ENCODE results near the gene AFMID. TPM values are rescaled to one million over a fixed set of nuclear protein-coding genes. Genes with fewer than 3 reads are reported as not detected.

The AFMID gene
- total and polyA plus RNA-seq, 2 of the 13 experiments (the other 11 are each of a cell fraction or from before 2014, with no cell fraction given) = 249 to 270 TPM

GRCh38 chr17:78253946-78254672 is 66.9 kb downstream of the AFMID start (continued):
- TF ChIP-seq ZNF33A (CRISPR knock-in tag; IDR thresholded peaks at IDR 0.05; ENCODE audit: borderline replicate concordance) (no peak), FUBP1 (CRISPR knock-in tag; IDR thresholded peaks at IDR 0.05; ENCODE audit: borderline replicate concordance) (peak; percentile 83), TBX3 (IDR thresholded peaks at IDR 0.05; ENCODE audit: borderline replicate concordance) (no peak), ZSCAN12 (CRISPR knock-in tag; IDR thresholded peaks at IDR 0.05) (no peak), MIER3 (CRISPR knock-in tag; IDR thresholded peaks at IDR 0.05; ENCODE audit: borderline replicate concordance) (no peak; the same call in none of the 2 replicates), THRA (CRISPR knock-in tag; IDR thresholded peaks at IDR 0.05; ENCODE audit: borderline replicate concordance) (peak; percentile 77; the same call in 1 of the 2 replicates), KDM3A (CRISPR knock-in tag; IDR thresholded peaks at IDR 0.05; ENCODE audit: low read depth) (peak; percentile 83; the same call in 1 of the 2 replicates), SPEN (CRISPR knock-in tag; IDR thresholded peaks at IDR 0.05; ENCODE audit: low read depth) (peak; percentile 93), RFXAP (CRISPR knock-in tag; IDR thresholded peaks at IDR 0.05; ENCODE audit: borderline replicate concordance) (peak; percentile 44), GMEB1 (CRISPR knock-in tag; IDR thresholded peaks at IDR 0.05; ENCODE audit: borderline replicate concordance) (peak; percentile 100), GPN1 (CRISPR knock-in tag; IDR thresholded peaks at IDR 0.05; ENCODE audit: borderline replicate concordance) (0 out of 2 replicates have a peak, but pooled peaks have one; percentile 58), ZNF549 (CRISPR knock-in tag; IDR thresholded peaks at IDR 0.05) (peak; percentile 88)
- TF ChIP-seq, protein P1, sequence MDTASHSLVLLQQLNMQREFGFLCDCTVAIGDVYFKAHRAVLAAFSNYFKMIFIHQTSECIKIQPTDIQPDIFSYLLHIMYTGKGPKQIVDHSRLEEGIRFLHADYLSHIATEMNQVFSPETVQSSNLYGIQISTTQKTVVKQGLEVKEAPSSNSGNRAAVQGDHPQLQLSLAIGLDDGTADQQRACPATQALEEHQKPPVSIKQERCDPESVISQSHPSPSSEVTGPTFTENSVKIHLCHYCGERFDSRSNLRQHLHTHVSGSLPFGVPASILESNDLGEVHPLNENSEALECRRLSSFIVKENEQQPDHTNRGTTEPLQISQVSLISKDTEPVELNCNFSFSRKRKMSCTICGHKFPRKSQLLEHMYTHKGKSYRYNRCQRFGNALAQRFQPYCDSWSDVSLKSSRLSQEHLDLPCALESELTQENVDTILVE (CRISPR knock-in tag; IDR thresholded peaks at IDR 0.05) = peak; percentile 83; the same call in 1 of the 2 replicates

Data from HepG2 (cell line).